ENCODE results near the gene NPY.
"Not testable (repeated sequence)": the region's sequence is repeated elsewhere in the genome, so short reads cannot be mapped to it uniquely, and the experiment has no call there.

NPY gene

DNA sequence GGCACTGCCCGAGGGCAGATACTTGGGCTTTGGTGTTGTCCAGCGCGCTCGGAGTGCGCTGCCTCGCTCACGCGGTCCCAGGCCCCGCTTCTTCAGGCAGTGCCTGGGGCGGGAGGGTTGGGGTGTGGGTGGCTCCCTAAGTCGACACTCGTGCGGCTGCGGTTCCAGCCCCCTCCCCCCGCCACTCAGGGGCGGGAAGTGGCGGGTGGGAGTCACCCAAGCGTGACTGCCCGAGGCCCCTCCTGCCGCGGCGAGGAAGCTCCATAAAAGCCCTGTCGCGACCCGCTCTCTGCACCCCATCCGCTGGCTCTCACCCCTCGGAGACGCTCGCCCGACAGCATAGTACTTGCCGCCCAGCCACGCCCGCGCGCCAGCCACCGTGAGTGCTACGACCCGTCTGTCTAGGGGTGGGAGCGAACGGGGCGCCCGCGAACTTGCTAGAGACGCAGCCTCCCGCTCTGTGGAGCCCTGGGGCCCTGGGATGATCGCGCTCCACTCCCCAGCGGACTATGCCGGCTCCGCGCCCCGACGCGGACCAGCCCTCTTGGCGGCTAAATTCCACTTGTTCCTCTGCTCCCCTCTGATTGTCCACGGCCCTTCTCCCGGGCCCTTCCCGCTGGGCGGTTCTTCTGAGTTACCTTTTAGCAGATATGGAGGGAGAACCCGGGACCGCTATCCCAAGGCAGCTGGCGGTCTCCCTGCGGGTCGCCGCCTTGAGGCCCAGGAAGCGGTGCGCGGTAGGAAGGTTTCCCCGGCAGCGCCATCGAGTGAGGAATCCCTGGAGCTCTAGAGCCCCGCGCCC is at the start of gene NPY:
TSS of gene NPY (plus strand) at position 294 of the 802 bp plus-strand sequence. CDS start 1,051 bp downstream, outside the sequence.
- DNase-seq (ENCODE audit: low read depth): no peak

DNA sequence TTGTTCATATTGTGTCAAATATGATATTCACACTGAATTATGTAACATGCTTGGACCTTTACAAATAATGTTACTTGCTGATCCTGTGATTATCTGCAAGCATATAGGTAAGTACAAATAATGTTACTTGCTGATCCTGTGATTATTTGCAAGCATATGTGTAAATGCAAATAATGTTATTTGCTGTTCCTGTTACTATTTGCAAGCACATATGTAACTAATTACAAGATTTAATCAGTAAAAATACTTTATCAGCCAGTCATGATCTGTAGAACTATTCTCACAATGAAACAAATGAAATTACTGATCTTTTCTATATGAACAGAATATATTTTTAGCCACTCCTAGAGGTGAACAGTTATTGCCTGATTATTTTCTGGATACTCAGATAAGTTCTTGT is 44.7 kb upstream of the NPY start:
- DNase-seq (ENCODE audit: low read depth): no peak

DNA sequence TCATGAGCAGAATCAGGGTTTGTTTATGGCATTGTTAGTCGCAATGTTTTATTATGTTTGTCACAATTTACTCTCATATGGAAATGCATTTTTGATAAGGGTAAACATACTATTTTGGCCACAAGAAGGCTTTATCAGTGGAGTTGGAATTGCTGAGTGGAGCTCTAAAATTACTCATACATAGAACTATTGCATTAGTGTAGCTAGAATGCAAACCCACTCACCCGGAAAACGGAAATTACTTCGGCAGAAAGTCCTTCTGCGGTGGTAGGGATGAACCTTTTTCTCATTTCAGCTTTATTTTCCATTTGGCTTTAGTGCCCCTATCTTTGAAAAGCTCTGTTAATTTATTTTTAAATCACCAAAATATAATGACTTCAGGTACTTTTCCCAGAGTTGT is 42.8 kb upstream of the NPY start:
- no peak for DNase-seq (ENCODE audit: low read depth)

DNA sequence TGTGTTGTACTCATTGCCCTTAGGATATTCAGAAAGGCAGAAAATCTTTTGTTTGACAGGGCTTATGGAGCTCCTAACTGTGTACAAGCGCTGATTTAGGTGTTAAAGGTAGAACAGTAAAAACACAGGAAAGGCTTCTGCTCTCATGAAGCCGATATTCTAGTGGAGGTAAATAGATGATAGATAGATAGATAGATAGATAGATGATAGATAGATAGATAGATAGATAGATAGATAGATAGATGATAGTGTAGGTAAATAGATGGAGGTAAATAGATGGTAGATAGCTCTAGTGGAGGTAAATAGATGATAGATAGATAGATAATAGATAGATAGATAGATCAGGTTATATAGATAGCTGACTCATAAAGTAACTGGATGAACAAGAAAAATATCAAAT is 39.4 kb upstream of the NPY start:
- DNase-seq (ENCODE audit: low read depth): no peak

DNA sequence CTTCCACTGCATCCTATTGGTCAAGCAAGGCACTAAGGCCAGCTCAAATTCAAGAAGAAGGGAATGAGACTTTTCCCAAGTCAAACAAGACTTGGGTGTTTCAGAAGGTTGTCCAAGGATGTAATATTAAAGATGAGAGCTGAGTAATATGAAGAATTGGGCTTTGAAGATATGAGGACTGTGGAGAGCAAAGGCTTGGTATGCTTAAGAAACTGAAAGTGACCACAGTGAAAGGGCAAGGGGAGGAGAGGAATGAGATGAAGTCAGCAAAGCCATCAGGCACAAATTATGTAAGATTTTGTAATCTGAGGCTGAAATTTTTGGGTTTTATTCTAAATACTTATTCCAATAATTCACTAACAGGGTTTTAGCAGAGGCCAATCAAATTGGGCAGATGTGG is 38.6 kb upstream of the NPY start:
- DNase-seq (ENCODE audit: low read depth): no peak

DNA sequence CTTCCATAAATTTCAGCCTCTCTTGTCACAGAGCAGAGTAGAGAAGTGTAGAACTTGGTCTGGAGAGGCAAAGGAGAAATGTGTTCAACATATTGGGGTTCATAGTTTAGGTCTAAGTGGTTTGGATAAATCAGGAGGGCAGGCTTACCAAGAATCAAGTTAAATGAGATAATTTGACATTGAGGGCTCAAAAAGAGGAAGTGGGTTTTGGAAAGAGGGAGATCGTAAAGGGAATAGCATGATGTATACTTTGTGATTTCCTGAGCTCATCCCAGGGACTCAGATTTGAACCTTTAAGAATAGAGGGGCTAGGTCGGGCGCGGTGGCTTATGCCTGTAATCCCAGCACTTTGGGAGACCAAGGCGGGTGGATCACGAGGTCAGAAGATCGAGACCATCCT is 34.7 kb upstream of the NPY start:
- DNase-seq (ENCODE audit: low read depth): no peak

DNA sequence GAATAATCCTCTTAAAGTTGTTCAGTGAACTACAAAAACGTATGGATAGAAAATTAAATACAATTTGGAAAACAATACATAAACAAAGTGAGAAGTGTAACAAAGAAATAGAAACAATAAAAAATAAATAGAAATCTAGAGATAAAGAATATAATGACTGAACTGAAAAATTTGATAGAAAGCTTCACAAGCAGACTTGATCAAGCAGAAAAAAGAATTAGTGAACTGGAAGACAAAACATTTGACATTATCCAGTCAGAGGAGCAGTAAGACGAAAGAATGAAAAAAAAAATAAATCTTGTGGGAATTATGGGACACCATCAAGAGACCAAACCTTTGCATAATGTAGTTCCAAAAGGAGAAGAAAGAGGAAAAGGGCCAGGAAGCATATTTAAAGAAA is 32.4 kb upstream of the NPY start:
- DNase-seq (ENCODE audit: low read depth): no peak

DNA sequence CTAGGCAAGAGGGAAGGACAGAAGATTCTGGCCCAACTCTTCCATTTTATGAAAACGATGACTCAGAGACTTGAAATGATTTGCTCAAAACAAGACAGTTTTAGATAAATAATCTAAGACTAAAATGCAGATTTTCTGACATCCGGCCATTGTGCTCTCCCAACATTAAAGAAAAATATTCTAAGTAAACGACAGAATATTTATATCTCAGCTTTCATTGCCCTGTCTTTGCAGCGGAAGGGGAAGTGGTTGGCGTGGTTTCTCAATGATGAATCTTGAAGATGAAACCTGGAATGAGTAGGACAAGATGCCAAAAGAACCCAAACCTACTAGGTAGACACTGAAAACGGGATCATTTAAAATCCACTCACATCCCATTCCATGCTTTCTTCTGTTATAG is 28.9 kb upstream of the NPY start:
- no peak for DNase-seq (ENCODE audit: low read depth)

DNA sequence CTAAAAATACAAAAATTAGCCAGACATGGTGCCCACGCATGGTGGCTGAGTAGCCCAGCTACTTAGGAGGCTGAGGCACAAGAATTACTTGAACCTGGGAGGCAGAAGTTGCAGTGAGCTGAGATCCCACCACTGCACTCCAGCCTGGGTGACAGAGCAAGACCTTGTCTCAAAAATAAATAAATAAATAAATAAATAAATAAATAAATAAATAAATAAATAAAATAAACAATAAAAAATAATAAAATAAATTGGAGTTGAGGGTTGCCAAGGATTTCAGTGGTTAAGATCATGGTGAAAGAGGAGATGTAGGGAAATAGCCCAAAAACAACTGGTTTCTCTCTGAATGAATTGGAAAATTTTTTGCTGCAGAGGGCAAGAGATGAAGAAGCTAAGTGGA is 25.7 kb upstream of the NPY start:
- DNase-seq (ENCODE audit: low read depth): not testable (repeated sequence)

DNA sequence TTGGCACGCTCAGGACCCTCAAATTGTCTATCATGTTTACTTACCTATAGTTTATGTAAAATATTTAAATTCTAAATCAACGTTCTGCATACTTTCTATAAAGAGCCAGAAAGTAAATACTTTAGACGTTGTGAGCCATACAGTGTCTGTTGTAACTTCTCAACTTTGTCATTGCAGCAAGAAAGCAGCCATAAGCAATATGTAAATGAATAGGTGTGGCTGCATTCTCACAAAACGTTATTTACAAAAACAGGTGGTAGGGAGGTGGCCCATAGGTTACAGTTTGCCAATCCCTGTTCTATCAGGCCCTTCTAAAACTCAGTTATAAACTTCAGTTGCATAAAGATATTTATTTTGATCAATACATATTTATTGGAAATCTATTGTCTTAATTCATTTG is 12.1 kb upstream of the NPY start:
- no peak for DNase-seq (ENCODE audit: low read depth)

DNA sequence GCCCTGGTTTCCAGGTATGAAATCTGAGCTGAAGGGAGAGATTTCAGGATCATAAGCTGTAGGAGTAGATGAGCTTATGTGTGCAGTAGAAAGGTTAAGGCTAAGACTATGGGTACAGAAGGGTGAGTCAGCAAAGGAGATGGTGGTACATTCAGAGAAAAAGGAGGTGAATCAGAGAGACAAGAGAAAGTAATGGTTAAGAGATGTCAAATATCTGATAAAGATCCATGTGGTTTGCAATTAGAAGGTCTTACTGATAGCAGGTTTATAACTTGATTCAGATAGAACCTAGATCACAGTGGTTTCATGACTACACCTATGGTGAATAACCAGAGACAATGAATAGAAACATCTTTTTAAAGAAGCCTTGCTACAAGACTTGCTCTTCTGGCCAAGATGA is 4.5 kb upstream of the NPY start:
- no peak for DNase-seq (ENCODE audit: low read depth)

DNA sequence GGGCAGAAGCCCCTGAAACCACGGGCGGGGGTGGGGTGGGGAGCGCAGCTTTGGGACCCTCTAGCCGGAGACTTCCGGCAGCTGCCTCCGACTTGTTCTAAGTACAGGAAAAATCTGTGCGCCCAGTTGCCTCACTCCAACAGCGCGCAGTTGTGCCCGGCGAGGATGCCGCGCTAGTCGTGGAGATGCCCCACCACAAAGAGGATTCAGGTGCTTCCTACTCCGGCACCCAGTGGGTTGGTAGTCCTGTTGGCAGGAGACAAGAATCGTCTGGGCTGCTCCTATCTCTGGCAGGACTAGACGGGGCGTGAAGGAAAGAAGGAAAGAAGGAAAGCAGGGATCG is 465 bp upstream of the NPY start:
- DNase-seq (ENCODE audit: low read depth): no peak

DNA sequence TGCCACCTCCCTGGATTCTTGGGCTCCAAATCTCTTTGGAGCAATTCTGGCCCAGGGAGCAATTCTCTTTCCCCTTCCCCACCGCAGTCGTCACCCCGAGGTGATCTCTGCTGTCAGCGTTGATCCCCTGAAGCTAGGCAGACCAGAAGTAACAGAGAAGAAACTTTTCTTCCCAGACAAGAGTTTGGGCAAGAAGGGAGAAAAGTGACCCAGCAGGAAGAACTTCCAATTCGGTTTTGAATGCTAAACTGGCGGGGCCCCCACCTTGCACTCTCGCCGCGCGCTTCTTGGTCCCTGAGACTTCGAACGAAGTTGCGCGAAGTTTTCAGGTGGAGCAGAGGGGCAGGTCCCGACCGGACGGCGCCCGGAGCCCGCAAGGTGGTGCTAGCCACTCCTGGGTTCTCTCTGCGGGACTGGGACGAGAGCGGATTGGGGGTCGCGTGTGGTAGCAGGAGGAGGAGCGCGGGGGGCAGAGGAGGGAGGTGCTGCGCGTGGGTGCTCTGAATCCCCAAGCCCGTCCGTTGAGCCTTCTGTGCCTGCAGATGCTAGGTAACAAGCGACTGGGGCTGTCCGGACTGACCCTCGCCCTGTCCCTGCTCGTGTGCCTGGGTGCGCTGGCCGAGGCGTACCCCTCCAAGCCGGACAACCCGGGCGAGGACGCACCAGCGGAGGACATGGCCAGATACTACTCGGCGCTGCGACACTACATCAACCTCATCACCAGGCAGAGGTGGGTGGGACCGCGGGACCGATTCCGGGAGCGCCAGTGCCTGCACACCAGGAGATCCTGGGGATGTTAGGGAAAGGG is 913 bp downstream of the NPY start:
- no peak for DNase-seq (ENCODE audit: low read depth)

DNA sequence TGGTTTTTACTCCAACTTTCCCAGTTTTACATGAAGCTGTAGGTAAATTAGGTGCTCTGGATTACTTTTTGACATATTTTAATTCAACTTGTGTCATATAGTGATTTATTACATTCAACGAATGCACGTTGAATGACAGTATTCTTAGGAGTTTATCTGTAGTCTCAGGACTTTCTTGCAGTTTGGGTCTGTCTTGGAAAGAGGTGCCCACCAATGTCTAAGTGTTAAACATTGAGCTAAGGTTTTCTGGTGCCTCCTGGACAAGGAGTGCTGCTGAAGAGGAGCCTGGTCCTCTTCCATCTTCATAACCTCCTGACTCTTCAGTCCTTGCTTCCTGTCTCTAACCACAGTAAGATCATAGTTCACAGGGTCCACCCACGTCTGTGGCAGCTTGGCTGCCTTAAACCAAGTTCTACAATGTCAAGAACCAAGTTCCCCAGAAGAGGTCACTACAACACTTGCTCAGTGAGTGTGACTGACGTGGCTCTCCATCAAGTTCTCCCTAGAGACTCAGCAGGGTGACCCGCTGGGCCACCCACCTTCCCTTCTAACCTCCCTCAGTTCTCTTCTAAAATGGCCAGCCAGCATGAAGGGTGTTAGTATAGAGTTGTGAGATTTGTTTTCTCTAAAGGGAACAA is 6.1 kb downstream of the NPY start:
- DNase-seq (ENCODE audit: low read depth): peak; percentile 21

DNA sequence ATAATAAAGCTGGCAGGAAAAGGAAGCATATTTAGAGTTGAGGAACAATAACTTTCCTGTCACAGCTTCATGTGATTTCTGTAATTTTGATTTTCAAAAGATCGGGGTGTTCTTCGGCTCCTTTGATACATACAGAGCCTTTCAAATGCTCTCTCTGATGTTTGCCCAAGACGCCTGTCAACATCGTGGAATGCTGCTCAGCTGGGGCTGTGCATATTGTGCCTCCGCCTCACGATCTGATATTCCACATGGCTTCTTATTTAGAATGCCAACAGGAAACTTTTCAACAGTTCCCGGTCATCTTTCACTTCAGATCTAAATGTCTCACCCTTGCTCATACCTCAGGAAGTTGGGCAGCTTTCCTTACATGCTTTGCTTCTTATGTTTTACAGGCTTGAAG is 7.3 kb downstream of the NPY start:
- no peak for DNase-seq (ENCODE audit: low read depth)

DNA sequence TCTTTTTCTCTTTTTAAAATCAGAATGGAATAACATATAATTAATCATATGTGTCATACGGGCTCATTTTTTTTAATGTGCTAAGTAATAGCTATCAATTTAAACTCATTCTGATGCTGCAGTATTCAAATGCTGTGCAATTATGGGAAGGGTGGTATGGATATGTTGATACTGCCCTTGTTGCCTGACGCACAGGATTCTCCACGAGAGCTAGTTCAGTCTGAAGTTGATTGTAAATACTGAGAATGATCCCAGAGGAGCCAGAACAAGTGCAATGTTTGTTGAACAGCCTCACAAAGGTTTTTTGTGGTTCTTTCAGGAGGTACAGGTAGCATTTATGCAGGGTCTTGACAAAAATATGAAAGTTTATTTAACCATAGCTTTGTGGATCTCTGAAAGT is 13.4 kb downstream of the NPY start:
- DNase-seq (ENCODE audit: low read depth): no peak

DNA sequence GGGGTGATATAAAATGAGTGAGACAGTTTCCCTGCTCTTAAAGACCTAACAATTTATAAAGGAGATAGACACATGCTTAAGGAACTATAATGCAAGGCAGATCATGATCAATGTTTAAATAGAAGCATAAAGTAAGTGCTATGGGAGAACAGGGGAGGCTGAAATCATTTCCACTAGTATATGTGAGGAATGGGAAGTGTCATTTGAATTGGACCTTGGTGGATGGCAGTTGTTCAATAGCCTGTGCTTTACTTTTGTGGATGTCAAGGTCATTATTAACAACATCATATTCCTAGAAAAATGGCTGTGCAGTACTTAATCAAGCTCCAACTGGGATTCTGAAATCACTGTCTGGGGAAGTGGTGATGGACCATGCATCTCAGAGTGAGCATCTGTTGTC is 14.7 kb downstream of the NPY start:
- no peak for DNase-seq (ENCODE audit: low read depth)

DNA sequence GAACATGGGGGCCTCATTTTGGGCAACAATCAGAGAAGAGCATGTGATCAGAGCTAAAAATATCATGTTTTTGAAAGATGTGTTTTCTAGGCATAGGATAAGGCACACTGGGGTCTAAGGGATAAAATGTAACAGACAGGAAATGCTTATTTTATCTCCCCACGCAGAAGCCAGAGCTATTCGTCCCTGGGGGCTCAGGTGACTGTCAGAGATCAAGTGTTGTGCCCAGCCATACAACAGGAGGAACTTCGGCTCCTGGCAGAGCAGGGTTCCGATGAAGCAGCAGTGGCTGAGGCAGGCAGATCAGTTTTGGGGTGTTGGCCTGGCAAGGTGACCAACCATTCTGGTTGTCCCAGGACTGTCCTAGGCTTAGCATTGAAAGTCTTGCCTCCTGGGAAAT is 15.2 kb downstream of the NPY start:
- no peak for DNase-seq (ENCODE audit: low read depth)

DNA sequence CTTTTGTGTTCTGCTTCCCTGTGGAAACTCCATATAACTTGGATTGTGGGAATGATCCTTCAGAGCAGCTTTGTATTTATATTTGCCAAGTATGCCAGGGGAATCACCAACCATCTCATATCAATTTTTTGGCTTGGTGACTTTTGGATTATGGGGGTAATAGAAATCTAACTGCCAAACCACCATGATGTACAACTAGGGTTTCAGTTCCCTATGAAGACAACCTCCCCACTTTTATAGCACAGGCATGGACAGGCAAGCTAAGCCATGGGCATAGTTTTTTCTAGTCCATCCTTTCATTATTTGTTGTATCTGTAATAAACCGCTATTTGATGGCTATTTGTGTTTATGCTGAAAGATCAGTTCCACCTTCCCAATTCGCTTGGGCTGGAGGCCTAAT is 17.7 kb downstream of the NPY start:
- DNase-seq (ENCODE audit: low read depth): no peak

DNA sequence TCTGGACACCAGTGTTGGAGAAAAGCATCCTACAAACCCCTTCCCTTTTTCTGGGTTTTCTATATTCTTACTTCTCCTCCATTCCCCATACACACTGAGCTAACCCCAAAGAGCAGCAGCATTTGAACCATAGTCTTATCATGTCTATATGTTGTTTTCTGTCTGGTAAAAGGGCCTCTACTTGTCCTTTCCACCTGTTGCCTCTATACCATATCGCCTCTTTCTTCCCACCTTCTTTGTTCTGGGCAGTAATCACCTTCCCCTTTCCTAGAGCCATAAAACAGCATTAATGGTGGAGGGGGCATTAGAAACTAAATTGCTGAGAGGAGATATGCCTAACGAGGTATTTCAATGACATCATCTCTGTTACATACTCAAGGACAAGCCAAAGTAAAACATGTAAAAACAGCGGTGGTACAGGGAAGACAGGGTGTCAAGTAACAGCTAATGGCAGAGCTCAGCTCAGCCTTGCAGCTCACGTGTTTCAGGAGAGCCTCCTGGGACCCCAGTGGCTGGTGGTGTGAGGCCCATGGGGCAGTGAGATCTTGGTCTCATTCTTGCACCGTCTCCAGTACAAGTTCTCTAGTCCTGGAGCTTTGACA is 20.6 kb downstream of the NPY start:
- DNase-seq (ENCODE audit: low read depth): no peak

DNA sequence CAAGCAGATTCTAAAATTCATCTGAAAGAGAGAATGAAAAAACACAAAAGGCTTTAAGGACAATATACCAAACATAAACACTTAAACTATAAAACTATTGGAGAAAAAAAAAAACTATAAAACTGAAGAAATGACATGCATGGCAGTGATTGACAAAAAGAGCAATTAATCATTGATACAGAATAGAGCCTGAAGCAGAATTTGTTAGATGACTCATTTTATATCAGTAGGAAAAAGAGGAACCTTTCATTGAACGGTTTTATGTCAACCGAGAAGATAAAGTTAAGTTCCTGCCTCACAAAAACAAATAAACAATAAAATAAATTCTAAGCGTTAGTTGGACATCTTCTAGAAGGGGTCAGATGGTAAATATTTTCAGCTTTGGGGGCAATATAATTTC is 23.3 kb downstream of the NPY start:
- DNase-seq (ENCODE audit: low read depth): no peak

DNA sequence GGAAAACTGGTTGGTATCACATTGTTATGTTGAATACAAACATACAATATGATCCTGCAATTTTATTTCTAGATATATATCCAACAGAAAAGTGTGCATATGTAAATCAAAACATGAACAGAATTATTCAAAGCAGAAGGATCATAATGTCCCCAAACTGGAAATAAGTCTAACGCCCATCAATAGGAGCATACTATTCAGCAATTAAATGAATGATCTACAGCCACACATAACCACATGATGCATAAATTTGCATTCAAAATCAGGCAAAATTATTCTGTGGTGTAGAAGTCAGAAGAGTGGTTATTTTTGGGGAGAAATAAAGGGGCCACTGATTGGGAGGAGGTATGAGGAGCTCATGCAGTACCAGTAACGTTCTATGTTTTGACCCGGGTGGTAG is 28.6 kb downstream of the NPY start:
- no peak for DNase-seq (ENCODE audit: low read depth)

DNA sequence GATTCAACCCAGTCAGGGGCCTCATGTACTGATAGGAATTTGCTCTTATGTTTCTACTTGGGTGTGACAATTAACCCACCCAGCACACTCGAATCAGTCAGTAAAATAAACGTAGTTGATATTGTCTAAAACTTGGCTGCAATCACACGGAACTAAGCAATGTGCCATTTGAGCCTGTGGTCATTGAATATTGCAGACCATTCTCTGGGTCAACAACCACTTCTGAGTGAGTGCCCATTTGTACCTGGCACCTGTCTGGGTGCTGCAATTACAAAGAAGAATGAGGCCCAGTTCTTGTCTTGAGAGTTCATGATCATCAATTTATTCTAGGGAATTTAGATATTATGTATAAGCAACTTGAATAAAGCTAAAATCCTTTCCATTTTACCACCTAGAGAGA is 29.8 kb downstream of the NPY start:
- DNase-seq (ENCODE audit: low read depth): no peak

Measured in stromal cell of bone marrow (primary cell).